GM23338 (cell line): ENCODE data around the gene UNC13D. TPM values are rescaled to one million over a fixed set of nuclear protein-coding genes. Genes with fewer than 3 reads are reported as not detected.
A peak's percentile ranks its signal among the peaks of the same experiment; 100 is the strongest.

Experiments
- ATAC-seq: fragments of 200-7000 bp; cut with Tn5 transposase; 3 replicates; pipeline ENCODE4 v1.9.1; 2020
- DNase-seq: peaks from one replicate; pipeline ENCODE4 v3.0.0-alpha.2; 2015; ENCODE audit warnings: low spot score
- H2AFZ ChIP-seq: fragments of 200-600 bp; sonication (generic); 2 replicates; pipeline ENCODE4 v1.8.0; 2016; ENCODE audit warnings: antibody characterized with exemption, mild to moderate bottlenecking, moderate library complexity
- H3F3A ChIP-seq: fragments of 200-600 bp; sonication (generic); replicated peaks from 2 replicates; pipeline ENCODE4 v1.8.0; 2017; ENCODE audit warnings: antibody characterized with exemption, mixed run types, low read depth
- H3K27ac ChIP-seq: fragments of 200-600 bp; sonication (generic); 2 replicates; pipeline ENCODE4 v1.6.1; 2016; ENCODE audit warnings: low read depth
- H3K27me3 ChIP-seq: fragments of 200-600 bp; sonication (generic); 2 replicates; pipeline ENCODE4 v1.8.0; 2016; ENCODE audit warnings: mild to moderate bottlenecking, mixed run types, moderate library complexity; ENCODE audit not compliant: insufficient read depth
- H3K36me3 ChIP-seq: fragments of 200-600 bp; sonication (generic); 2 replicates; pipeline ENCODE4 v1.8.0; 2016; ENCODE audit warnings: mild to moderate bottlenecking; ENCODE audit not compliant: insufficient read depth
- H3K4me1 ChIP-seq: fragments of 200-600 bp; sonication (generic); 2 replicates; pipeline ENCODE4 v1.8.0; 2016; ENCODE audit warnings: mild to moderate bottlenecking, moderate library complexity; ENCODE audit not compliant: insufficient read depth
- H3K4me2 ChIP-seq: fragments of 200-600 bp; sonication (generic); 2 replicates; pipeline ENCODE4 v1.7.1; 2017; ENCODE audit warnings: mixed run types
- H3K4me3 ChIP-seq: fragments of 200-600 bp; sonication (generic); 2 replicates; pipeline ENCODE4 v1.6.1; 2016; ENCODE audit warnings: mixed run types
- H3K79me2 ChIP-seq: fragments of 200-600 bp; sonication (generic); replicated peaks from 2 replicates; pipeline ENCODE4 v1.8.0; 2017; ENCODE audit warnings: mild to moderate bottlenecking; ENCODE audit not compliant: insufficient read depth
- H3K9me2 ChIP-seq: fragments of 200-600 bp; sonication (generic); 2 replicates; pipeline ENCODE4 v1.8.0; 2017; ENCODE audit not compliant: insufficient read depth
- H4K20me1 ChIP-seq: fragments of 200-600 bp; sonication (generic); replicated peaks from 2 replicates; pipeline ENCODE4 v1.8.0; 2017; ENCODE audit warnings: mild to moderate bottlenecking; ENCODE audit not compliant: insufficient read depth
- H3K27ac Mint-ChIP-seq: 2 replicates; pipeline ENCODE4 v1.8.0; 2020; ENCODE audit warnings: inconsistent platforms, mild to moderate bottlenecking, moderate library complexity, mixed read lengths
- H3K27me3 Mint-ChIP-seq: 3 replicates; pipeline ENCODE4 v1.8.0; 2022; ENCODE audit warnings: low read depth, mild to moderate bottlenecking, moderate library complexity, mixed read lengths, inconsistent platforms; ENCODE audit not compliant: insufficient read depth, poor library complexity
- H3K36me3 Mint-ChIP-seq: 3 replicates; pipeline ENCODE4 v1.8.0; 2021; ENCODE audit warnings: low read depth, mild to moderate bottlenecking, inconsistent platforms, moderate library complexity, mixed read lengths
- H3K4me1 Mint-ChIP-seq: 3 replicates; pipeline ENCODE4 v1.8.0; 2020; ENCODE audit warnings: mild to moderate bottlenecking, inconsistent platforms, mixed read lengths
- H3K4me3 Mint-ChIP-seq: 3 replicates; pipeline ENCODE4 v1.8.0; 2021; ENCODE audit warnings: moderate library complexity, mild to moderate bottlenecking, inconsistent platforms, mixed read lengths
- H3K9me3 Mint-ChIP-seq: 3 replicates; pipeline ENCODE4 v1.8.0; 2020; ENCODE audit warnings: moderate library complexity, mild to moderate bottlenecking, inconsistent platforms, mixed read lengths
- CREB1 ChIP-seq: fragments of 250-450 bp; sonication (Bioruptor Pico); IDR thresholded peaks from 2 replicates; pipeline ENCODE4 v1.5.0; 2020; ENCODE audit warnings: low read depth, mild to moderate bottlenecking, moderate library complexity
- CTCF ChIP-seq, 2 experiments: fragments of 200-600 bp in 1 of 2; sonication (generic) in 1 of 2; conservative IDR thresholded peaks; 2 replicates each; pipeline versions ENCODE4 v1.5.1 to v1.6.1; 2016 to 2017; ENCODE audit warnings: antibody characterized with exemption in 2 of 2, low read depth in 2 of 2, mild to moderate bottlenecking in 2 of 2, moderate library complexity in 1 of 2
- ETS1 ChIP-seq: IDR thresholded peaks from 2 replicates; pipeline ENCODE4 v1.6.1; 2016; ENCODE audit warnings: antibody characterized with exemption
- EZH2 ChIP-seq: fragments of 200-600 bp; sonication (generic); IDR thresholded peaks from one replicate; pipeline ENCODE4 v1.8.0; 2017; ENCODE audit warnings: antibody characterized with exemption, mild to moderate bottlenecking, low read depth; ENCODE audit not compliant: unreplicated experiment
- EZH2phosphoT487 ChIP-seq: fragments of 200-600 bp; sonication (generic); IDR thresholded peaks from one replicate; pipeline ENCODE4 v1.8.1; 2018; ENCODE audit warnings: antibody characterized with exemption; ENCODE audit not compliant: unreplicated experiment
- JUNB ChIP-seq: IDR thresholded peaks from one replicate; pipeline ENCODE4 v1.6.1; 2016; ENCODE audit warnings: antibody characterized with exemption; ENCODE audit not compliant: unreplicated experiment
- NANOG ChIP-seq: IDR thresholded peaks from 2 replicates; pipeline ENCODE4 v1.6.1; 2016; ENCODE audit warnings: antibody characterized with exemption, borderline replicate concordance
- POLR2AphosphoS5 ChIP-seq: IDR thresholded peaks from 2 replicates; pipeline ENCODE4 v1.6.1; 2016; ENCODE audit warnings: antibody characterized with exemption, low read depth
- REST ChIP-seq: IDR thresholded peaks from one replicate; pipeline ENCODE4 v1.6.1; 2018; ENCODE audit warnings: antibody characterized with exemption; ENCODE audit not compliant: unreplicated experiment
- STAT1 ChIP-seq: IDR thresholded peaks from one replicate; pipeline ENCODE4 v1.6.1; 2016; ENCODE audit warnings: antibody characterized with exemption; ENCODE audit not compliant: unreplicated experiment
- ZNF114 ChIP-seq: fragments of 250-450 bp; sonication (Bioruptor Pico); IDR thresholded peaks from 2 replicates; pipeline ENCODE4 v1.5.0; 2020; ENCODE audit warnings: mild to moderate bottlenecking, moderate library complexity
- ZNF331 ChIP-seq: fragments of 250-450 bp; sonication (Bioruptor Pico); IDR thresholded peaks from 2 replicates; pipeline ENCODE4 v1.5.0; 2020; ENCODE audit warnings: low read depth, mild to moderate bottlenecking, moderate library complexity
- ZNF462 ChIP-seq: fragments of 250-450 bp; sonication (Bioruptor Pico); IDR thresholded peaks from 2 replicates; pipeline ENCODE4 v1.5.0; 2020; ENCODE audit warnings: mild to moderate bottlenecking, moderate library complexity
- polyA plus RNA-seq: library from polyadenylated mRNA; unstranded; fragments of >200 nt; fragmentation: Nextera tagmentation; extraction: Ambion mirVana; gene quantifications from 2 replicates; pipeline ENCODE4 v1.2.1, GENCODE V29; 2016
- total RNA-seq: library from RNA; depleted of rRNA; stranded (reverse); fragments of >200 nt; shearing (Covaris generic); gene quantifications from 2 replicates; pipeline ENCODE4 v1.2.3, GENCODE V29; 2014

UNC13D gene
- total and polyA plus RNA-seq, 2 experiments from 2014 or later, result 5.9 to 10.8 TPM

GRCh38 chr17:75845933-75846691 lies 1.9 kb upstream of the UNC13D start:
- H3K79me2 ChIP-seq, result no peaks in the 10 kb centered on the region
- H3K27me3 ChIP-seq, result no peaks in the 10 kb centered on the region
- H3K36me3 ChIP-seq, result peaks cover 13% of the 10 kb centered on the region; the same call in 1 of the 2 replicates
- Mint-ChIP-seq H3K27me3 (peaks cover 12% of the 10 kb centered on the region), H3K4me1 (peaks cover 14% of the 10 kb centered on the region), H3K9me3 (no peaks in the 10 kb centered on the region), H3K27ac (peak overlapping the region; percentile 77; the same call in 1 of the 2 replicates), H3K4me3 (no peak overlapping the region; the same call in 2 of the 3 replicates), H3K36me3 (peaks cover 49% of the 10 kb centered on the region)
- no peak overlapping the region for H2AFZ ChIP-seq
- peak overlapping the region; percentile 89 for H3K27ac ChIP-seq
- H3F3A ChIP-seq, result peaks cover 17% of the 10 kb centered on the region; the same call in 1 of the 2 replicates
- ATAC-seq, result no peak
- H3K4me1 ChIP-seq, result peaks cover 10% of the 10 kb centered on the region
- no peak overlapping the region for H3K4me3 ChIP-seq
- no peaks in the 10 kb centered on the region for H4K20me1 ChIP-seq
- TF ChIP-seq JUNB (no peak), ETS1 (no peak), ZNF331 (CRISPR knock-in tag) (no peak), NANOG (no peak), ZNF114 (no peak), CTCF (conservative IDR thresholded peaks at IDR 0.05; ENCODE audit: low read depth in 2 of 2) (no peak), STAT1 (no peak), EZH2 (no peak), ZNF462 (CRISPR knock-in tag) (no peak), REST (no peak), EZH2phosphoT487 (no peak), POLR2AphosphoS5 (no peak), CREB1 (CRISPR knock-in tag) (no peak)
- no peaks in the 10 kb centered on the region for H3K9me2 ChIP-seq
- DNase-seq, result no peak
- no peak overlapping the region for H3K4me2 ChIP-seq
